ENCODE measurements around the gene SPINDOC.

DNA sequence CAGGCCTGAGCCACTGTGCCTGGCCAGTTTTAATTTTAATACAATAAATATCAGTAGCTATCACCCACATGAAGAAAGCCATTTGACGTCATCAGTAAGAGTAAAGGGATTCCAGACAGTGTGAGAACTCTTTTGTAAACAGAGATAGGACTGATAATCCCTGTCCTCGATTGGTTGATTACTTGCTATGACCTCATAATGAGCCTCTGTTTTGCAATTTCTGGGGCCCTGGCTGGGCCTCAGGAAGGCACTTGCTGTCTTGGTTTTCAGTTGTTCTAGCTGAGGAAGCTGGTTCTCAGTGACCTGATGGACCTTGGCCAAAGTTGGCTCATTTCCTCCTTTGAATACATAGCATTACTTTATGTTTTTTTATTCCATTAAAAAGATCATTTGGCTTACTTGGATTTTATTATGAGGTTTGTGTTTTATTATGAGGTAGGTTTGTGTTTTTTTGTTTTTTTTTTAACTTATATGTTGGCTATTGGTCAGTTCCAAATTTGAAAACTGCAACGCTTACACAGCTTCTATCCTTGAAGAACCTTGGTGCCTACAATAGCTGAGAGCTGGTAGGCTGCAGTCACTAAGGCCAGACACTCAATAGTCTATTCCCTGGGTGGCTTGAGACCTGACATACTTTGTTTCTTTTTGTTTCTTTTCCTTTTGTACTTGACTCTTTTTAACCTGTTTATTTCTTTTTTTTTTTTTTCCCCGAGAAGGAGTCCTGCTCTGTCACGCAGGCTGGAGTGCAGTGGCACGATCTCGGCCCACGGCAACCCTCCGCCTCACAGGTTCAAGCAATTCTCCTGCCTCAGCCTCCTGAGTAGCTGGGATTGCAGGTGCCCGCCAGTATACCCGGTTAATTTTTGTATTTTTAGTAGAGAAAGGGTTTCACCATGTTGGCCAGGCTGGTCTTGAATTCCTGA, 45.6 kb downstream of the SPINDOC start:
- TF ChIP-seq, protein P1, sequence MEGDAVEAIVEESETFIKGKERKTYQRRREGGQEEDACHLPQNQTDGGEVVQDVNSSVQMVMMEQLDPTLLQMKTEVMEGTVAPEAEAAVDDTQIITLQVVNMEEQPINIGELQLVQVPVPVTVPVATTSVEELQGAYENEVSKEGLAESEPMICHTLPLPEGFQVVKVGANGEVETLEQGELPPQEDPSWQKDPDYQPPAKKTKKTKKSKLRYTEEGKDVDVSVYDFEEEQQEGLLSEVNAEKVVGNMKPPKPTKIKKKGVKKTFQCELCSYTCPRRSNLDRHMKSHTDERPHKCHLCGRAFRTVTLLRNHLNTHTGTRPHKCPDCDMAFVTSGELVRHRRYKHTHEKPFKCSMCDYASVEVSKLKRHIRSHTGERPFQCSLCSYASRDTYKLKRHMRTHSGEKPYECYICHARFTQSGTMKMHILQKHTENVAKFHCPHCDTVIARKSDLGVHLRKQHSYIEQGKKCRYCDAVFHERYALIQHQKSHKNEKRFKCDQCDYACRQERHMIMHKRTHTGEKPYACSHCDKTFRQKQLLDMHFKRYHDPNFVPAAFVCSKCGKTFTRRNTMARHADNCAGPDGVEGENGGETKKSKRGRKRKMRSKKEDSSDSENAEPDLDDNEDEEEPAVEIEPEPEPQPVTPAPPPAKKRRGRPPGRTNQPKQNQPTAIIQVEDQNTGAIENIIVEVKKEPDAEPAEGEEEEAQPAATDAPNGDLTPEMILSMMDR (IDR thresholded peaks at IDR 0.05; ENCODE audit: low read length), result no peak
- TF ChIP-seq EZH2 (IDR thresholded peaks at IDR 0.05; ENCODE audit: borderline replicate concordance, low read length), result no peak
